GM19043 (cell line): ENCODE data around the gene CDK6.

Experiments
- ATAC-seq: cut with Tn5 transposase; IDR thresholded peaks from one replicate; pipeline ENCODE4 v1.9.1; 2021; ENCODE audit warnings: low read depth; ENCODE audit not compliant: unreplicated experiment

Gene CDK6

GRCh38 chr7:92797693-92798092 lies 38.7 kb downstream of the CDK6 start:
- no peak for ATAC-seq

GRCh38 chr7:92797284-92797683 lies 39.1 kb downstream of the CDK6 start:
- ATAC-seq: no peak

GRCh38 chr7:92794831-92795230 lies 41.5 kb downstream of the CDK6 start:
- ATAC-seq: no peak

GRCh38 chr7:92794391-92794790 lies 42.0 kb downstream of the CDK6 start:
- no peak for ATAC-seq

- ATAC-seq: no peak
Measured at GRCh38 chr7:92793656-92794205, 42.6 kb downstream of the CDK6 start.

- no peak for ATAC-seq
Measured at GRCh38 chr7:92790992-92791391, 45.4 kb downstream of the CDK6 start.

- ATAC-seq: no peak
Measured at GRCh38 chr7:92788559-92789183, 47.7 kb downstream of the CDK6 start.

GRCh38 chr7:92785923-92786322 lies 50.5 kb downstream of the CDK6 start:
- ATAC-seq: no peak

- no peak for ATAC-seq
Measured at GRCh38 chr7:92784935-92785334, 51.4 kb downstream of the CDK6 start.

- ATAC-seq: no peak
Measured at GRCh38 chr7:92783260-92784201, 52.8 kb downstream of the CDK6 start.

- ATAC-seq: no peak
Measured at GRCh38 chr7:92782855-92783254, 53.5 kb downstream of the CDK6 start.

GRCh38 chr7:92782236-92782635 lies 54.1 kb downstream of the CDK6 start:
- no peak for ATAC-seq

GRCh38 chr7:92781117-92781720 lies 55.2 kb downstream of the CDK6 start:
- ATAC-seq: no peak

- no peak for ATAC-seq
Measured at GRCh38 chr7:92778972-92779371, 57.4 kb downstream of the CDK6 start.

GRCh38 chr7:92777993-92778392 lies 58.4 kb downstream of the CDK6 start:
- ATAC-seq: no peak

GRCh38 chr7:92773808-92774207 lies 62.6 kb downstream of the CDK6 start:
- no peak for ATAC-seq

- ATAC-seq: no peak
Measured at GRCh38 chr7:92769844-92770243, 66.5 kb downstream of the CDK6 start.

- no peak for ATAC-seq
Measured at GRCh38 chr7:92769394-92769699, 67.0 kb downstream of the CDK6 start.

- peak; percentile 87 for ATAC-seq
Measured at GRCh38 chr7:92768501-92769393, 67.6 kb downstream of the CDK6 start.

- no peak for ATAC-seq
Measured at GRCh38 chr7:92767437-92767836, 68.9 kb downstream of the CDK6 start.
